ENCODE data around the gene DTD1. TPM values are rescaled to one million over a fixed set of nuclear protein-coding genes. Genes with fewer than 3 reads are reported as not detected.

DTD1 gene
- total RNA-seq, 1 experiment from 2014 or later = 62.8 TPM

DNA sequence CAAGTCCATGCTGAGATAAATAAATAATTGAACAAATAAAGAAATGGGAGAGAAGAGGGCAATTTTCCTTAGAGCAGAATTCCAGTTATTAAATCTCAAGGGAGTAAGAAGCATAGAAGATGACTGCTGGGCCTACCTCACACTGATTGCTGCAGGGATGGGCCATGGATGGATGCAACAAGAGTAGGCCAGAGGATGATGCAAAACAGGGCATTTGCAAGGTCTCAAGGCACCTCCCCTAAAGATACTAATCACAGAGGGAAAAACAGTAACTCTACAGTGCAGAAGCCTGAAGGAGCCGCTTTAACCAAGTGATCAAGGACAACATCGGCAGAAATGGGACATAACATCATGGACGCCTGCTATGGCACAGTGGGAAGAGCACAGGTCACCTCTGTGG, 224.1 kb downstream of the DTD1 start:
- H4K20me1 ChIP-seq (ENCODE audit: insufficient read depth) = no peaks in the 10 kb centered on the region
- POLR2A ChIA-PET (ENCODE audit: unreplicated experiment) = no interaction called here
- no peaks in the 10 kb centered on the region for H3F3A ChIP-seq (ENCODE audit: insufficient read depth, low read depth)
- CTCF ChIA-PET = no interaction called here
- no peak overlapping the region for H2AFZ ChIP-seq
- H3K27ac ChIP-seq = no peak overlapping the region
- no peaks in the 10 kb centered on the region for H3K9me3 ChIP-seq (ENCODE audit: insufficient read depth, low read depth)
- no peak overlapping the region for H3K4me2 ChIP-seq
- intact Hi-C loops (cut with micrococcal nuclease; ENCODE audit: unreplicated experiment) = no loop called here
- H3K27me3 ChIP-seq (ENCODE audit: insufficient read depth, low read depth) = no peaks in the 10 kb centered on the region
- no TSS peak for BruUV-seq (replicated peaks)
- H3K36me3 ChIP-seq (ENCODE audit: low read depth) = no peaks in the 10 kb centered on the region
- no peak for DNase-seq
- H3K79me2 ChIP-seq (ENCODE audit: low read depth) = no peaks in the 10 kb centered on the region
- H3K4me3 ChIP-seq = no peak overlapping the region
- no peaks in the 10 kb centered on the region for H3K9me2 ChIP-seq (ENCODE audit: insufficient read depth)
- TF ChIP-seq EZH2 (IDR thresholded peaks at IDR 0.05; ENCODE audit: low read depth) = no peak
- TF ChIP-seq, protein P1, sequence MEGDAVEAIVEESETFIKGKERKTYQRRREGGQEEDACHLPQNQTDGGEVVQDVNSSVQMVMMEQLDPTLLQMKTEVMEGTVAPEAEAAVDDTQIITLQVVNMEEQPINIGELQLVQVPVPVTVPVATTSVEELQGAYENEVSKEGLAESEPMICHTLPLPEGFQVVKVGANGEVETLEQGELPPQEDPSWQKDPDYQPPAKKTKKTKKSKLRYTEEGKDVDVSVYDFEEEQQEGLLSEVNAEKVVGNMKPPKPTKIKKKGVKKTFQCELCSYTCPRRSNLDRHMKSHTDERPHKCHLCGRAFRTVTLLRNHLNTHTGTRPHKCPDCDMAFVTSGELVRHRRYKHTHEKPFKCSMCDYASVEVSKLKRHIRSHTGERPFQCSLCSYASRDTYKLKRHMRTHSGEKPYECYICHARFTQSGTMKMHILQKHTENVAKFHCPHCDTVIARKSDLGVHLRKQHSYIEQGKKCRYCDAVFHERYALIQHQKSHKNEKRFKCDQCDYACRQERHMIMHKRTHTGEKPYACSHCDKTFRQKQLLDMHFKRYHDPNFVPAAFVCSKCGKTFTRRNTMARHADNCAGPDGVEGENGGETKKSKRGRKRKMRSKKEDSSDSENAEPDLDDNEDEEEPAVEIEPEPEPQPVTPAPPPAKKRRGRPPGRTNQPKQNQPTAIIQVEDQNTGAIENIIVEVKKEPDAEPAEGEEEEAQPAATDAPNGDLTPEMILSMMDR (conservative IDR thresholded peaks at IDR 0.05) = no peak
- H3K4me1 ChIP-seq (replicated peaks; ENCODE audit: insufficient read depth) = no peaks in the 10 kb centered on the region

DNA sequence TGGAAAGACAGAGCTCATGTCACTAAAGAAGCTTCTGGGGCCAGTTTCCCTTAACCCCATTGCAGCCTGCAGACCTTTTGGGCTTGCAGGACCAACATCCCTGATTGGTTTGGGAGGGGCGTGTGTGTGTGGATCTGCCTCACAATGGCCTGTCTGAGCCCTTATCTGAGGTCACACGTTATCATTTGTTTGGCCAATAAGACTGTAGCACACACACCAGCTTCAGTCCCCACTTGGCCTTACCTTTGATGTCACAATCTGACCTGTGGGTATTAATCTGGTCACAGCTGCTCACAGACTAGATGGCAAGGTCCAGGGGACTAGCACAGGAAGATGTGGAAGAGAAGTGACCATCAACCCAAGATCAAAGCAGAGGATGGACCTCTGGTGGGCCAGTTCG, 225.6 kb downstream of the DTD1 start, which contains the start of gene SCP2D1:
Gene SCP2D1, plus strand, starts transcription at position 301 of the 400 bp plus-strand sequence. Its CDS starts 33 bp downstream, at position 334.
- H4K20me1 ChIP-seq (ENCODE audit: insufficient read depth) = no peaks in the 10 kb centered on the region
- H3K79me2 ChIP-seq (ENCODE audit: low read depth) = no peaks in the 10 kb centered on the region
- TF ChIP-seq, protein P1 (conservative IDR thresholded peaks at IDR 0.05) = no peak
- TF ChIP-seq EZH2 (IDR thresholded peaks at IDR 0.05; ENCODE audit: low read depth) = no peak
- POLR2A ChIA-PET (ENCODE audit: unreplicated experiment) = no interaction called here
- no peaks in the 10 kb centered on the region for H3K27me3 ChIP-seq (ENCODE audit: insufficient read depth, low read depth)
- no peak within 1 kb of the TSS for H3K4me2 ChIP-seq
- no peaks in the 10 kb centered on the region for H3K4me1 ChIP-seq (replicated peaks; ENCODE audit: insufficient read depth)
- CTCF ChIA-PET = no interaction called here
- no peak within 1 kb of the TSS for H3K27ac ChIP-seq
- intact Hi-C loops (cut with micrococcal nuclease; ENCODE audit: unreplicated experiment) = no loop called here
- no peaks in the 10 kb centered on the region for H3K9me3 ChIP-seq (ENCODE audit: insufficient read depth, low read depth)
- no peak within 1 kb of the TSS for H2AFZ ChIP-seq
- H3K36me3 ChIP-seq (ENCODE audit: low read depth) = no peaks in the 10 kb centered on the region
- no peaks in the 10 kb centered on the region for H3F3A ChIP-seq (ENCODE audit: insufficient read depth, low read depth)
- DNase-seq = no peak
- BruUV-seq (replicated peaks) = no TSS peak
- H3K9me2 ChIP-seq (ENCODE audit: insufficient read depth) = no peaks in the 10 kb centered on the region
- H3K4me3 ChIP-seq = no peak within 1 kb of the TSS

DNA sequence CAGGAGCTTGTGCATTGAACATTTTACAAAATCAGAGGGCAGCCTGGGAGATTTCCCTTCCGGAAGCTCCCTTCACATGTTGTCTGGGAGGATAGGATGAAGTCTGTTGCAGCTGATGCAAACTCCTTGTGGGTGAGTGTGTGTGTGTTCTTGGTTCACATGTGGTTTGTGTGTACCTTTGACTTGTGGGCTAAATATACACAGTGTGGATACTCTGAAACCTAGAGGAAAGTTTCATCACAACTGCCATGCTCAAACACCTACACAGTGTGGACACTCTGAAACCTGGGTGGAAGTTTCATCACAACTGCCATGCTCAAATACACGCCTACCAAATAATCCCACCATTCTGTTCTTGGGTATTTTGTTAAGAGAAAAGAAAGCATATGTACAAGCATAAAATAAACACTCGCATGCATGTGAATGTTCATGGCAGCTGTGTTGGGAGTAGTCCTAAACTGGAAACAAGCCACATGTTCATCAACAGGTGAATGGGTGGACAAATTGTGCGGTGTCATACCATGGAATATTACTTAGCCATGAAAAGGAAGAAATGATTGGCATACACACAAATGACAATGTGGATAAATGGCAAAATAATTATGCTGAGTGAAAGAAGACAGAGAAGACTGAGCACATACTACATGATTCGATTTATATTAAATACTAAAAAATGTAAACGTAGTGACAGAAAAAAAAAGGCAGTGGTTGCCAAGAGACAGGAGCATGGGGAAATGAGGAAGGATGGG, 227.5 kb downstream of the DTD1 start:
- Histone ChIP-seq H3F3A (ENCODE audit: insufficient read depth, low read depth) (no peaks in the 10 kb centered on the region), H3K9me2 (ENCODE audit: insufficient read depth) (no peaks in the 10 kb centered on the region), H3K4me3 (no peak overlapping the region), H3K27ac (no peak overlapping the region), H3K79me2 (ENCODE audit: low read depth) (no peaks in the 10 kb centered on the region), H3K36me3 (ENCODE audit: low read depth) (no peaks in the 10 kb centered on the region), H2AFZ (no peak overlapping the region), H4K20me1 (ENCODE audit: insufficient read depth) (no peaks in the 10 kb centered on the region), H3K4me1 (replicated peaks; ENCODE audit: insufficient read depth) (no peaks in the 10 kb centered on the region), H3K9me3 (ENCODE audit: insufficient read depth, low read depth) (no peaks in the 10 kb centered on the region), H3K4me2 (no peak overlapping the region), H3K27me3 (ENCODE audit: insufficient read depth, low read depth) (no peaks in the 10 kb centered on the region)
- DNase-seq = no peak
- intact Hi-C loops (cut with micrococcal nuclease; ENCODE audit: unreplicated experiment) = no loop called here
- no TSS peak for BruUV-seq (replicated peaks)
- TF ChIP-seq, protein P1 (conservative IDR thresholded peaks at IDR 0.05) = no peak
- TF ChIP-seq EZH2 (IDR thresholded peaks at IDR 0.05; ENCODE audit: low read depth) = no peak
- ChIA-PET CTCF (no interaction called here), POLR2A (ENCODE audit: unreplicated experiment) (no interaction called here)

Other genes with a start within 250 kb of the DTD1 start
- 4.4 and 7.3 TPM in 2 replicates for gene DZANK1, start 121.0 kb upstream of the DTD1 start, total RNA-seq (2021)
- 7.4 and 9.6 TPM in 2 replicates for gene POLR3F, start 120.7 kb upstream of the DTD1 start, total RNA-seq (2021)
- 24.0 and 29.5 TPM in 2 replicates for gene RBBP9, start 90.8 kb upstream of the DTD1 start, total RNA-seq (2021)
- 60.3 and 78.5 TPM in 2 replicates for gene SEC23B, start 80.1 kb upstream of the DTD1 start, total RNA-seq (2021)
- 105 and 114 TPM in 2 replicates for gene SMIM26, start 20.6 kb upstream of the DTD1 start, total RNA-seq (2021)
- gene SCP2D1, start 225.7 kb downstream of the DTD1 start, total RNA-seq (2021) = not detected in 2 replicates

All from PC-9 (cell line).